ENCODE data around the gene COPS3.

Gene COPS3

DNA sequence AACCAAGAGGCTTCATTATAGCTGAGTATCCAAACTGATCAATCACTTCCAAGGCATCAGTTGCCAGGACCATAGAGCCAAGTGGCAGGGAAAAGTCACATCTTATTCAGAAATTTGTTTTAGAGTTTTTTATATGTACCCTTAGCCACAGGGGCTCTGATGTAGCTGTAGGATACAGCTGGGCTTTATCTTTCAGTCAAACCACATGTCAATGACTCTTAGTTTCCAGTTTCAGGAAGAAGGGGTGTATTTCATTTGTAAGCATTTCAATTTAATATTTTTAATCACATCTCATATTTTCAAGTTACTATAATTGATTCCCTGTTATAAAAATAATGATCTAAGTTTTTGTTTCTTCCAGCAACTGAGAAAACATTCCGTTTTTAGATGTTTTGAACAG, 41.2 kb downstream of the COPS3 start:
- DNase-seq, result no peak

DNA sequence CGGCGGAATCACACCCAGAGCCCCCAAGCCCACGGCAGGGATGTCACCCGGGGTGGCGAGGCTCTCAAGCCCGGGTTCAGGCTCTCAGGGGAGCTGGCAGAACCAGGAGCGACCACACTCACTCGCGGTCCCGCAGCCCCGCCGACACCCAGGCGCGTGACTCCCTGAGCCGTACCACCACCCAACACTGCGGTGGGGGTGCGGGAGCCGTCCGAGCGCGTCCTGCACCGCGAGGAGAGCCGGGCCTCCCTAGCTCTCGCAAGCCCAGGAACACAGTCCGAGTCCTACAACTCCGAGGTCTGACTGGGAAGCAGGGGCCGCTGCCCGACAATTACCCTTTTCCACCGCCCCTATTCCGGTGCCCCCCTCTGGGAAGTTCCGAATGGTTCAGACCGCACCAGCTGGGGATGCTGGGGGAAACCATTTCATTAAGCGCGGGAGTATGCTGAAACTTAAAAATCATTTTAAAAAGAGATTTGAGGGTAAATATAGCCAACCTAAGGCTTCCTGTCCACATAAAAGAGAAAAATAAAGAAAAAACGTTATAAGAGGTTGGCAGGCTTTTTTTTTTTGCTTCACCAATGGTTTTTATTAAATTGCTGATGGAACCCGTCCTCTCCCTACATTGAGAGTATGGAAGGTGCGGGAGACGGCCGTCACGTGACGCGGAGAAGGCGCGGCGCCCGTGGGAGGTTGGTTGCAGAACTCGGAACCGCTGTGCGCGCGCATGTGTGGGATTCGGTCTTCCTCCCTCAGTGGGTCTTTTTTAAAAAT, 43.8 kb downstream of the COPS3 start, which contains the start of gene FLCN:
Gene FLCN, minus strand, starts transcription at position 143 of the 774 bp plus-strand sequence. CDS start 9,031 bp downstream, outside the sequence.
- DNase-seq, result peak; percentile 92

DNA sequence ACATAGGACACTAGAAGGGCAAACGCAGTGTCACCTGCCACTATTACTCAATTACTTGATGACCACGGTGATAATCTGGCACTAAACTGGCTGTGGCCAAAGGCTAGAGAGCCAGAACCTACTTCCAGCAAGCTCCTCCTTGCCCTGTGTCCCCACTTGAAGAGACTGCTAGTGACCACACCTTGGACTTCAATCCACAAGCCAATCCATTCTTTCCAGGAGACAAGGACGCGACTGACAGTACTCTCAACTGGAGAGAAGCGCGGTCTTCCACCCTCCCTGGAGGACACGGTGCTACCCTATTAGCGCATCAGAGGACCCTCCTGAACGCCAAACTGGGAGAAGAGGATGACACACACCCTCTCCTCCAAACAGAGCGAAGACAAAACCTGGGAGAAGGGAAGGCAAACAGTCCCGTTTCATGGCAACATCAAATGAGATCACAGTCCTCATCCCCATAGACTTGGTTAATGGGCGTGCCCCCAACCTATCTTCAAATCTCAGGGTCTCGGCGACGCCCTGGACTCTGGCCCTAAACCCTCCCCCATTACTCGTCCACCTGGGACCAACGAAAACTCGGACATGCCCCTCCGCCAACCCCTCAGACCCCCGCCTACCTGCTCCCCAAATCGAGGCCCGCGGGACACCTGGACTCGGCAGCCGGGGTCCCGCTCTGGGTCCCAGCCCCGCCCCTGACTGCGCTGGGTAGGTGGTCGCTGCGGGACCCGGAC, 44.6 kb downstream of the COPS3 start:
- DNase-seq, result no peak

DNA sequence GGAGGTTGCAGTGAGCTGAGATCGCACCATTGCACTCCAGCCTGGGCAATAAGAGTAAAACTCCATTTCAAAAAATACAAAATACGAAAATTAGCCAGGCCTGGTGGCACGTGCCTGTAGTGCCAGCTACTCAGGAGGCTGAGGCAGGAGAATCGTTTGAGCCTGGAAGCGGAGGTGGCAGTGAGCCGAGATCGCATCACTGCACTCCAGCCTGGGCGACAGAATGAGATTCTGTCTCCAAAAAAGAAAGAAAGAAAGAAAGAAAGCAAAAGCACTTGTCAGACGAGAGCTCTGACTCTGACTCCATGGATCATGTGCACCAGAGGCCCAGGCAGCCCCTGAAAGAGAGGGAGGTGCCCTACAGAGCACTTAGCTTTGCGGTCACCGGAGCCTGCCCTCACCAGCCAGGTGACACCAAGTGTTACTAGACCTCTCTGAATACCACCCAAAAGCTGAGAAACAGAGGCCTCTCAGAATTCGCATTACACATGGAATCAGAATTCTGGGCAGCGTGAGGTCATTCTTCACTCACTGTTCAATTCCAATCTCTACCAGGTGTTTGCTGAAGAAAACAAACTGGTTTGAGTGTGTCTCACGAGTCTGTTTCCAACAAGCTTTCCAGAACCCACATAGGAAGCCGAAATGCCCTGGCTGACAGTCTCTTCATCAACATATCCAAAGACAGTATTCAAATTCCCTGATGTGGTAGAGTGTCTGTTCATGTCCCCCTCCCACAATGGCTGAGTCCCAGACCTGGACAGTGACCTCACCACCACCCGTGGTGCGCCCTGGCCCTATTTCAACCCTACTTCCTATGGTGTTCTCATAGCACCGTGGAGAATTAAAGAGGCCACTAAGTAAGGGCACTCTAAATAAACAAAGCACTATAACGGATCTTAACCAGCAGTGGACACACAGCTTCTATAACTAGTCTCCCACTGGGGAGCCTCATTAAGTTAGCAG, 45.6 kb downstream of the COPS3 start:
- no peak for DNase-seq

DNA sequence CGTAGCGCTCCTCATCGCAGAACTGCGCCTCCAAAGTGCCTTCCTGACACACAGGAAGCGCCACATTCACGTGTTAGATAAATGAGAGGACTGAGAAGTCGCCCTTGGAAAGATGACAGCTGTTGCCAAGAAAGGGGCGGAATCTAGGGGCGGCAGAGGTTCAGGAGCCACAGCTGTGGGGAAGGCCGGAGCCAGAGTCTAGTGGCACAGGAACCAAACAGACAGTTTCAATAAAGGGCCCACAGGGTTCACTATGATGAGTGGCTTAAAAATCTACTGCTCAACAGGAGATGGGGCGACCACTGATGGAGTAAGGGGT, 48.8 kb downstream of the COPS3 start:
- DNase-seq, result no peak

DNA sequence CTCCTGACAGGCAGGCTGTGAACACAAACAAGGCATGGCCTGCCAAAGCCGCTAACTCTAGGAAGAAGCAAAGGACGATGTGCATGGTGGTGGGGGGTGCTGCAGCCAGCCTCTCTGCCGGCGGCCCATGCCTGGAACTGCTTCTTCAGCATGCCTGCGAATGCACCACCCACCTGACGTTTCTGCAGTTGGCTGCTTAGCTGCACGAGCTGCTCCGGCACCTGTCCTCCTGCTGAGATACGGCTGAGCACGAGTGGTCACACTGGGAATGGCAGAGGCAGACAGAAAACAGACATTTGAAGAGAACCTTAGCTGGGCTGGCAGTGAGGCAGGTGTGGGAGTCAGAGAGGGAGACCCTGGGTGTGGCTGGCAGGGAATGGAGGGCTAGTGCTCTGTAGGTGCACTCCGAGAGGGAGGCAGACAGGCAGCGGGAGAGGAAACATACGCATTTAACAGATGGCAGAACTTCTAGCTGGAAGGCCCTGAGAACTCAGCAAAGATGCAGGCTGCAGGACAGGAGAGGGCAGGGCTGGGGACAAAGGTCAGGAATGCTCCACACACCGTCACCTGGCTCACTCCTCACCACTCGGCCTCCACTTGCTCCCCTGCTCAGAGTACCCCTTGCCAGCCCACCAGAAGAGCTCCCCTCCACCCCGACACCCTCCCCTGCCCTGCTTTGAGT, 49.3 kb downstream of the COPS3 start:
- DNase-seq, result no peak

DNA sequence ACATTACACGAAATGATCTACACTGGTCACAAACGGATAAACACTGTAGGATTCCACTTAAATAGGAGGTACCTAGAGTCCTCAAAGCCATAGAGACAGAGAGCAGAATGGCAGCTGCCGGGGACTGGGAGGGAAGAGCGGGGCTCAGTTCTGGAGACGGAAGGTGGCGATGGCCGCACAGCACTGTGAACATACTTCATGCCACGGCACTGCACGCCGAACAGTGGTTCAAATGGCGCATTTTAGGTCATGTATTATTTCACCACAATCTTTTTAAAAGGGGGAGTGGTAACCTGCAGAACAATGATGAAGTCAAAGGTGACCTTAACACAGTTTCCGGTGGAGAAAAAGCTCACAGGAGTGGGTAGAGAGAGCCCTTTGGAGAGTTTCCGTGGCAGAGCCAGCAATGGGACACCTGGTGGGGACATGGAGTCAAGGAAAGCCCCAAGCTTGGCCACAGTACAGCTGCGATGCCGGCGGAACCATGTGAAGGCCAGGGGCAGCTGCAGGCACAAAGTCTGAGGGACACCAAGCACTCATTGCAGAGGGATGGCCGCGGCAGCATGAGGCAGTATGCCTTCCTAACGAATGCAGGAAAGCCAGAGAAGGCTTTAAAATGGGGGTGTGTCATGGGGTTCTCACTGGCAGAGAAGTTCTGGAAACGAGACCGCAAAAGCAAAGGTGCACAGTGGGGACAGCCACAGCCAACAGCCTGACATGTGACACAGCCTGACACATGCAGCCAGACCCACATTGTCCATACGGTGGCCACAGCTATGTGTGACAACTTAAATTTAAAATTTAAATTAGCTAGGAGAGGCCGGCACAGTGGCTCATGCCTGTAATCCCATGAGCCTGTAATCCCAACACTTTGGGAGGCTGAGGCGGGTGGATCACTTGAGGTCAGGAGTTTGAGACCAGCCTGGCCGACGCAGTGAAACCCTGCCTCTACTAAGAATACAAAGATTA, 51.3 kb downstream of the COPS3 start:
- DNase-seq, result no peak

DNA sequence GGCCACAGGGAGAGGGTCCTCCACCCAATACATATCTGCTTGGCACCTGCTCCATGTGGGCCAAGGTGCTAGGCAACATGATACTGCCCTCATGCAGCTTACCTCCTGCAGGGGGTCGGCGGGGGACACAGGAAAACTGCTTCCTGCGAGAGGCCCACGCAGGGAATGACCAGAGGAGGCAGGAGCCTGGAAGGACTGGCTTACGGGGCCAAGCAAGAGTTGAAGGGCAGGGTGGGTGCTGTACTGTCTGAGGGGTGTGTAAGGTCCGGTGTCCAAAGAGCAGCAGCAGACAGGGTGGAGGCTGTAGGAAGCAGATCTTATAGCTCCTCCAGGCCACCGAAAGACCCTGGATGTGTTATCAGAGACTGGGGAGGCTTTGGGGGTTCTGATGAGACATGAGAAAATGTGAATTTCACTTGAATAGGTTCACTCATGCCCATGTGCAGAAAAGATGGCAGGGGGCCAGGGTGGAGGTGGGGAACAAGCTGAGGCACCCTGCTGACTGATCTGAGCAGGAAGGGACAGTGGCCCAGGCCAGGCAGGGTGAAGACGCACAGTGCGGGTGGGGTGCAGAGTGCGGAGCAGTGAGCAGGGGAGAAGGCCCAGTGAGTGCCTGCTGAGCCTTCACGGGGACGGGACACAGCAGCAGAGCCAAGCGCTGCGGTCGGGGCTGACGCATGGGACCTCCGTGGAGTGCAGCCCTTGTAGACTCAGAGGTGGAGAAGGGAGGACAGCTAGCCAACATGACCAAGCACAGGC, 52.3 kb downstream of the COPS3 start:
- DNase-seq, result no peak

DNA sequence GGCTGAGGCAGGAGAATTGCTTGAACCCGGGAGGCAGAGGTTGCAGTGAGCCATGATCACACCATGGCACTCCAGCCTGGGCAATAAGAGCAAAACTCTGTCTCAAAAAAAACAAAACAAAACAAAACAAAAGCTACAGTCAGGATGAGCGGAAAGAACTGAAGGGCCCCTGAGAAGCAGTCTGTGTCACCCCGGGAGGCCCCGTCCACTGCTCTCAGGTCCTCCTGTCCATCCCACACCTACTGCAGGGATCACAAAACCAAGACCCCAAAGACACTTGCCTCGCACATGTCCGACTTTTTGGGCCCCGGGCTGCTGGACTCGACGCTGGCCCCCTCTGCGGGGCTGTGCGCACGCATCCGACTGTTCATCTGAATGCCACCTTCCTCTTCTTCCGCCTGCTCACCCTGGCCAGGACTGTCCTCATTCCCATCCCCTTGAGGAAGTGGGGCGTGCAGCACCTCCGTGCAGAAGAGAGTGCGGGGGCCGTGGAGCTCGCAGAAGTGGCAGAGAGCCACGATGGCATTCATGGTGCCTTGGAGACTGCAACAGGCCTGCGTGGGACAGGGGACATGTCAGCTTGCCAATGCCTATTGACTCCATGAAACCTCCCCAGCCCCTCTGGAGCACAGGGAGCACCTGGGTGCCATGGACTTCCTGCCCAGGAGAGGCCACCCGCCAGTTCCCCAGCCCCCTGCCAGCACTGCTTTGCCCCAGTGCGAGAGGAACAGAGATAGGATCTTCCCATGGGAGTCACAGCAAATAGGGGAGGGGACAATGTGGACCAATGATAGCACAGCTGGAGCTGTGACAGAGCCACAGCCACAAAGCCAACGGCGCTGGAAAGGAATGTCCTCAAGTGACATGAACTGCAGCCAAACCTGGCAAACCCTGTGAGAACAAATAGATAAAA, 53.2 kb downstream of the COPS3 start:
- DNase-seq, result no peak

DNA sequence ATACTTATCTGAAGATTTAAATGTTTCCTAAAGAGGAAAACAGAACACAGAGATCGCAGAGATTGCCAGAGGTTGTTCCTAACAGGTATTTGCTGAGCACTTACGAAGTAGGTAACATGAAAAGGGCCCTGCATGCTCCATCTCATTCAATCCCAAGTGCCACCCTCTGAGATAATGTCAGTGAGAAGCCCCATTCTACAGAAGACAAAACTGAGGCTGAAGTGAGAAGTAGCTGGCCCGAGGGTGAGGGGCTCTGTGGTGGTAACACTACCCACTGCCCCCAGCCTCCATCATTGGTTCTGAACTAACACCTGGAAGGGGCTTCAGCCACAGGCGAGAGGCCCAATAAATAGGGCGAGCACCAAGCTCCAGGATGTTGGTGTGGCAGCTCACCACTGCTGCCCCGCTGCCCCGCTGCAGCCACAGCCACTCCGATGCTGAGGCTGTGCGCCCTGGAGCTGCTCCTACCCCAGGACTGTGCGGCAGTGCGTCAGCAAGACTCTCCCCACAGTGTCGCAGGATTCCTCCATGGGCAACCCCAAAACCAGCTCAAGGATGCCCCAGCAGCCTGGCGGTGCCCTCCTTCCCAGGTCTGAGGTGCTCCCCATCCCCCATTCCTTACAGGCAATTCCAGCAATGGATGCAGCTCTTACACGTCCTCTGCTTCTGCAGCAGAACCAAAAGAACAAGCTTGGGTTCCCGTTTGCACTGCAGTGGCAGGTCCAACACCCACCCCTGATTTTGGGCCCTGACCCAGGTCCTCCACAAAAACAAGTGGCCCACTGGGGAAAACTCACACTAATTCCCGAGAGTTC, 54.4 kb downstream of the COPS3 start:
- DNase-seq, result no peak

DNA sequence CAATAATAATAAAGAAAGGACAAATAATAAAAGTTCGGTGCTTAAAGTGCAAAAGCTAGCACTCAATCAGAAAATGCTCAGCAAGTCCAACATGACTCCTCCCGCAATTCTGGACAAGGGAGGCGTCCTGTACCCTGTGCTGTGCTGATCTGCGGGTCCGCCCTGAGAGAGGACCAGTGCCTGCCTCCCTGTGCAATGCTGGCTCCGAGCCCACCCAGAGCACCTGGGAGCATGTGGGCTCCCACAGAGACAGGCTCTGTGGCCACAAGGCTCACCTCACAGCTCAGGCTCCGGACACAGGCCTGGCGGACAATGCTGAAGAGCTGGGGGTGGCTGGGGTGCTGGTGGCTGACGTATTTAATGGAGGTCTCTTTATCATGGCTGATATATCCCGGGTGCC, 55.1 kb downstream of the COPS3 start:
- DNase-seq, result no peak

DNA sequence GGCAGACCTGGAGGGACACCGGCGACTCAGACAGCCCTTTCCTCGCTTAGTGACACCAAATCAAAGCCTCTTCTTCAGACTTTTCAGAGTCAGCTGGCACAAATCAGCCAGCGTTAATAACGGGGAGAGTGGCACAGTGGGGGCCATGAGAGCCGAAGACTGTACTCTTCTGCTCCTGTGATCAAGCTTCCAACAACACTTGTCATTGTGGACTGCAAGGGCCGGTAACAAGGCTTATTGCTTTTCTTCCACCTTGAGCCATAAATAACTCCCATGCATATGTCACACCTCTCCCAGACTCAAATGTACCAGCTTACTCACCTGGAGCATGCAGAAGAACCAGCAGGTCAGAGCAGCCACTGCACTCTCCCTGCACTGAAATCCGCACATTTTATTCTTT, 56.9 kb downstream of the COPS3 start:
- no peak for DNase-seq

DNA sequence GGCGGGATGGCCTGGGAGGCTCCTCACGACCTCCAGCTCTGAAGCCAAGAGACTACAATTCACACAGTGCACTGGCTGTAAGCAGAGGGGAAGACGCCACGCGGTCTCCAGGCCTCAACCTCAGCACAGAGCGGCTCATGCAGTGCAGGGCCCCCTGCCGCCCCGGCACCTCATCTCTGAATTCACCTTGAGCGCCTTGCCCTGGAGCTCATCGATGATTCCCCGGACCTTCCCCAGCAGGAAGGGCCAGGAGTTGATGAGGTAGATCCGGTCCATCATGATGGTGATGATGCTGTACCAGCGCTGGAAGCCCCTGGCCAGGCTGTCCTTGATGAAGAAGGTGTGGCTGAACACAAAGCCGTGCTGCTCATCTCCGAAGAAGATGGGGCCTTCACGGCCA, 57.3 kb downstream of the COPS3 start:
- DNase-seq, result no peak

DNA sequence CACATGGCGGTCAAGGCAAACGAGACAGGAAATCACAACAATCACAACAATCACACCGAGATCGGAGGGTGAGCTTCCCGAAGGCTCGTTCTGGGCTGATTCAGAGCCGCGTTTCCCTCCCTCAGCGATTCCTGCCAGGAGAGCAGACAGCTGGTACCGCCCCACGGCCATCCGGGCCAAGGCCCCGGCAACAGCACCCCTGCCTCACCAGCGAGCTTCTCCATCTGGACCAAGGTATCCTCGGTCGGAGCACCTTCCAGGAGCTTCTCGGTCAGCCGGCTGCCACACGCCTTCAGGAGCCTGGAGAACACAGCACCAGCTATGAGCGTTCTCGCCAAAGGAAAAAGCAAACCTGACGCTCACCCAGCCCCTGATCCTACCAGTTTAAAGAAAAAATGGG, 59.7 kb downstream of the COPS3 start:
- DNase-seq, result no peak

DNA sequence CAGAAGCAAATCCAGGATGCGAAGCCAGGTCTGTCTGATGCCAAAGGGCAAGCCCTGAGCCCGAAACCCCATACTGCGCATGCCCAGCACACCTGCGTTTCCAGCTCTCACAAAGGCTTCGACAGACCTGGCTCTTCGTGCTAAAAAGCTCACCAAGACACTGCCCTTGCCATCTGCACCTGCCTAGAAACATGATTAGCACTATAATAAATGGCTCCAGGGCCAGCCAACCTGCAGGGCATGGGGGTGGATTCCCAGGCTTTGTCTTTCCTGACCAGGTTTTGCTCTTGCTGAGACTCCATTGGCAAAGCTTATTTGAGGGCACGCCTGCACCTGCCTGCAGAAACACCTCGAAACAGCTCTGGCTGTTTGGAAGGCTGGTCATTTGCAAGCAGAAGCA, 60.5 kb downstream of the COPS3 start:
- no peak for DNase-seq

DNA sequence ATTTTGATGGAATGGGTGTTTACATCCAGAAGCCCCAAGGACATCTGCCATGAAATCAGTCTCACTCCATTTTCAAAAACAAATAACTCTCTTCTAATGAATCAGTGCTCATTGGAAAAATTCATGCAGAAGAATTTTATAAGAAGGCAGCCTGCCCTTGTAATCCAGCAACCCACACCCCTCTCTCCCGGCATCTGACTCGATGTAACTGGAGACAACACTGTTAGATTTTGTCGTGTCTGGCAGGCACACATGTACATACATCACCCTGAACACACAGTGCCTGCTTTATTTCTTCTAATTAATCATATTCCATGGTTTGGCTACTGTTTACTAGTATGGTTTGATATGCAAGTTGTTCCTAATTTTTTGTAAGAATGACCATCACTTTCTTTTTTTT, 63.1 kb downstream of the COPS3 start:
- DNase-seq, result no peak

DNA sequence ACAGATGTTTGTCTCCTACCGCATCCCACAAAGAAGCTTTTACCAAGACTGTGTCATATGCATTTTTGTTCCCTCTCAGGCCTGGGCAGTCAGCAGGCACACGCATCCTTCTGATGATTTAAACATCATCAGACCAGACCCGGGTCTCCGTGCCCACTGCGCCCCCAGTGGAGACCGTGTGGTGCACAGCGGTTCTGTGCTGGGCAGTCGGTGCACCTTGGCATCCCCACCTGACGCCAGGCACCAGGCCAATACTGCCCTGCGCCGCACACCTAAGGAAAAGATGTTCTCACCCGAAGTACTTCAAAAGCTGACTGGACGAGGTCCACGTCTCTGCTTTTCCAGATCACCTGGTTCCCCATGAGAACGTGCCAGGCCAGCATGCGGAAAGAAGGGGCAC, 64.3 kb downstream of the COPS3 start:
- DNase-seq, result no peak

DNA sequence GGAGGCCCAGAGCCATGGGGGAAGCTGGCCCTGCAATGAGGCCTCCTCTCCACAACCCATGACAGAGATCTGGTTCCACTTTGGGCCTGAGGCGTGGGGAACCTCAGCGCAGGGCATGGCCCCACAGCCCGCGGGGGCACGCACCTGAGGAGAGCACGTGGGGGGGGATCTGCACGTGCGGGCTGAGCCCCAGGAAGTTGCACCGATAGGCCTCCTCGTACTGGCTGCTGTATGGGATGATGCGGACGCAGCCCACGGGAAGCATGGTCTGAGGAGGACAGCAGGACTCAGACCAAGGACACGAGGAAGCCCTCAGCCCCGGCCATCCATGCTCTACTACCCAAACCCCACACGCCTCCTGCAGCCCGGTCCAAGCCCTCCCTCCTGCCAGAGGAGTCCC, 64.8 kb downstream of the COPS3 start:
- DNase-seq, result no peak

DNA sequence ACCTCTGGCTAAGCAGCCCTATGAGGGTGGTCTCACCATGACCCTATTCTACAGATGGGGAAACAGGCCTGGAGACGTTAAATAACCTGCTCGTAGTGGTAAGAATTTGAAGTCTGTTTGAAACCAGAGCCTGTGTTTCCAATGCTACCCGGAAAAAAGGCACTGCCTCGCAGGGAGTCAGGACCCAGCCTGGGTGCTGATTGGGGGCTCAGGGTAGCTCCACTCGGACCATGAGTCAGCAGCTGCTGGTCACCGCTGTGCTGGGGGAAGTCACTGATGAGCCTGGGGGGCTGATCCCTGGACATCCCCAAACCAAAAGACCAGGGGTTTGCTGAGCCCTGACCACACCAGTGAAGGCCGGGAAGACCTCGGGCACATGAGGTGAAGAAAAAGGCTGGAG, 65.5 kb downstream of the COPS3 start:
- DNase-seq, result no peak

All from activated naive CD4-positive, alpha-beta T cell treated with anti-CD3 and anti-CD28 coated beads, Interleukin-2, amount 50 U/mL, for 16 hours (primary cell).